HG03565 (cell line): ENCODE results near the gene NAA40.
"Not testable (repeated sequence)": the region's sequence is repeated elsewhere in the genome, so short reads cannot be mapped to it uniquely, and the experiment has no call there.

Source experiments
- ATAC-seq: cut with Tn5 transposase; IDR thresholded peaks from one replicate; pipeline ENCODE4 v1.9.1; 2021; ENCODE audit warnings: mild to moderate bottlenecking, moderate library complexity; ENCODE audit not compliant: unreplicated experiment

The NAA40 gene

GRCh38 chr11:63937713-63938478 is 906 bp upstream of the NAA40 start:
- peak; percentile 8 for ATAC-seq

GRCh38 chr11:63939397-63939891 is 642 bp downstream of the NAA40 start:
- no peak for ATAC-seq

- no peak for ATAC-seq
These were observed 2.0 kb downstream of the NAA40 start for GRCh38 chr11:63940786-63941185.

GRCh38 chr11:63941901-63942300 is 3.1 kb downstream of the NAA40 start:
- no peak for ATAC-seq

- ATAC-seq: no peak
These were observed 4.0 kb downstream of the NAA40 start for GRCh38 chr11:63942803-63943202.

GRCh38 chr11:63944987-63945386 is 6.2 kb downstream of the NAA40 start:
- ATAC-seq: no peak

- no peak for ATAC-seq
These were observed 6.8 kb downstream of the NAA40 start for GRCh38 chr11:63945477-63946163.

GRCh38 chr11:63951779-63952536 is 13.2 kb downstream of the NAA40 start:
- ATAC-seq: no peak

- ATAC-seq: no peak
These were observed 13.8 kb downstream of the NAA40 start for GRCh38 chr11:63952570-63952969.

GRCh38 chr11:63958008-63958407 is 19.2 kb downstream of the NAA40 start:
- no peak for ATAC-seq

- ATAC-seq: no peak
These were observed 23.0 kb downstream of the NAA40 start for GRCh38 chr11:63961608-63962412.

- not testable (repeated sequence) for ATAC-seq
These were observed 25.1 kb downstream of the NAA40 start for GRCh38 chr11:63963895-63964294.

- ATAC-seq: no peak
These were observed 27.6 kb downstream of the NAA40 start for GRCh38 chr11:63966444-63966843.

- ATAC-seq: no peak
These were observed 30.7 kb downstream of the NAA40 start for GRCh38 chr11:63969461-63969860.

GRCh38 chr11:63970902-63971301 is 32.1 kb downstream of the NAA40 start:
- no peak for ATAC-seq

- ATAC-seq: not testable (repeated sequence)
These were observed 35.1 kb downstream of the NAA40 start for GRCh38 chr11:63973912-63974258.

- peak; percentile 95 for ATAC-seq
These were observed 35.7 kb downstream of the NAA40 start, which contains the start of gene COX8A for GRCh38 chr11:63974259-63975143. Gene COX8A (plus strand): TSS chr11:63974620. CDS start chr11:63974681, 61 bp downstream.

- ATAC-seq: no peak
These were observed 39.9 kb downstream of the NAA40 start for GRCh38 chr11:63978551-63979239.

- no peak for ATAC-seq
These were observed 40.6 kb downstream of the NAA40 start for GRCh38 chr11:63979426-63979825.
